HG03196 (cell line): ENCODE measurements around the gene AQP7.
"Not testable (repeated sequence)": the region's sequence is repeated elsewhere in the genome, so short reads cannot be mapped to it uniquely, and the experiment has no call there.

Source experiments
- ATAC-seq: cut with Tn5 transposase; IDR thresholded peaks from one replicate; pipeline ENCODE4 v1.9.1; 2021; ENCODE audit not compliant: unreplicated experiment

AQP7 gene

DNA sequence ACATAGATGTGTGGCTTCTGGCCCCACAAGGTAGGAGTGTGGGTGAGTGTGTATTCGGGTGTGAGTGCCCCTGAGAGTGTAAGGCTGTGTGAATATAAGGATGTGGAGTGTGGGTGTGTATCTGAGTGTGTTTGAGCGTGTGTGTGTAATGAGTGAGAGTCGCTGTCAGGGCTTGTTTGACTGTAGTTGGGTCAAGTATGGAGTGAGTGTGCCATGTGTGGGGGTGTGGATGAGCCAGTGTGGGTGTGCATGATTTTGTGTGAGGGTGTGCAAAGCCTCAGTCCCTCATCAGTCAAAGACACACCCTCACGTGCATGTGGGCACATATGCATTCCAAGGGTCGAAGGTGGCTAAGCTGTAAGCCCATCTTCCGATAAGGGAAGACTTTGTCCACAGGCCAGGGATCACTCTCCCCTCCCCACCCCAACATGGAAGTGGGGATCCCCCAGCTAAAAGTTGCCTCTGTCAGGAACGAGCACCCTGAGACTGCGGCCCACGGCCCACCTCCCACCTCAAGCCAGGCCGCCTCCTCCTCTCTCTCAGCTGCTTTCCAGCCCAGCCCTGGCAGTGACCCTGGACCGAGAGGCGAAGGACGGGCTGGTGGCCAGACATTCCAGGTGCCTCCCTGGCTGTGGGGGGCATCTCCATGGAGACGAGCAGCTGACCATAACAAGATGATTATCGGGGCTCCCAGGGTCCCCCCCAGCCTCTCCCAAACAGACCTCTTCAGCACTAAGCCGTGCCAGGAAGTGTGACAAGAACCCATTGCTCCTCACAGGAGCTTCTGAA is 32.1 kb upstream of the AQP7 start:
- no peak for ATAC-seq

DNA sequence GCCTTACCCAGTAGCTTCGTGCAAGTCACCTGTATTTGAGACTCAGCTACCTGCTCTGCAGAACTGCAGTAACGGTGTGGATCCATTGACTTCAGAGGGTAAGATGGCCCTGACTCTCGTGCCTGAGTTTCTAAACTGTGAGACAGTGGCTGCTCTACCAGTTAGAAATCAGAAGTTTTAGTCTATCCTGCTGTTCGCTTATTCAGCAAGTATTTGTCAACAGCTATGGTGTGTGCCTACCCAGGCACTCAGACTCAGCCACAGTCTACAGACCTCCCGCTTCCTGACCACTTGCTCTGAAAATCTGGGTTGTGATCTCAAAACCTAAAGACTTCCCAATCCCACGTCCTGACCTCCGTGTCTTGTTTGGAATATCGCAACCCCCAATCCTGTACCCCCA is 31.5 kb upstream of the AQP7 start:
- no peak for ATAC-seq

DNA sequence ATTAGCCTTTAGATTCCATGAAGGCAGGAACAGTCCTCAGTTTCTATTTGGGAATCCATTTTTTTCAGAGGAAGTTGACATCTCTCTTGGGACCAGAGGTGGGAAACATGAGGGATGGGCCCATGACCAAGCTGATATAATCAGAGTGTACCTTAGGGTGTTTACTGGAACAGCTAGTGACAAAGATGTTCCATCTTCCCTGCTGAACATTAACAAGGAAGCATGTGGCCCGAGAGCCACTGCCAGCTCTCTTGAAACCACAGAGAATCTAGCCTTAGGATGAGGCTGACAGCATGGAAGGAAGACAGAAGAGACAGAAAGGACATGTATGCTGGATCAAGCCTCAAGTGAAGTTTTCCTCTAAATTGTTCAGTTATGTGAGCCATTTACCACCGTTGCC is 29.1 kb upstream of the AQP7 start:
- ATAC-seq, result no peak

DNA sequence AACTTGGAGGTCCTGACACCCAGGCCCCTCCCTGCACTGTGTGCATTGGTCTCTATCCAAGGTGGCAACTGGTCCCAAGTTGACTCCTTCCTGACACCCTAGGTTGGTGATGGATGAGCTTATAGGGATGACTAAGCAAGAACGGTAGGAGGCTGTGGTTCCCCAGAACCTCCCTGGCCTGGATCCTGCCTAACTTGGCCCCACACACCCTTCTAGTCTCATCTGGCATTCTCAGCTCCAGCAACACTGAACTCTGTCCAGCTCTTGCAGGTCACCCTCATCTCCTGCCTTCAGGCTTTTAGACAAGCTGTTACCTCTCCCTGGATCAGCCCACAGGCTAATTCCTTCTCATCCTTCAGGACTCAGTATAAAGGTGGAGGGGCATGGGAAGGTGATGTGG is 28.6 kb upstream of the AQP7 start:
- no peak for ATAC-seq

DNA sequence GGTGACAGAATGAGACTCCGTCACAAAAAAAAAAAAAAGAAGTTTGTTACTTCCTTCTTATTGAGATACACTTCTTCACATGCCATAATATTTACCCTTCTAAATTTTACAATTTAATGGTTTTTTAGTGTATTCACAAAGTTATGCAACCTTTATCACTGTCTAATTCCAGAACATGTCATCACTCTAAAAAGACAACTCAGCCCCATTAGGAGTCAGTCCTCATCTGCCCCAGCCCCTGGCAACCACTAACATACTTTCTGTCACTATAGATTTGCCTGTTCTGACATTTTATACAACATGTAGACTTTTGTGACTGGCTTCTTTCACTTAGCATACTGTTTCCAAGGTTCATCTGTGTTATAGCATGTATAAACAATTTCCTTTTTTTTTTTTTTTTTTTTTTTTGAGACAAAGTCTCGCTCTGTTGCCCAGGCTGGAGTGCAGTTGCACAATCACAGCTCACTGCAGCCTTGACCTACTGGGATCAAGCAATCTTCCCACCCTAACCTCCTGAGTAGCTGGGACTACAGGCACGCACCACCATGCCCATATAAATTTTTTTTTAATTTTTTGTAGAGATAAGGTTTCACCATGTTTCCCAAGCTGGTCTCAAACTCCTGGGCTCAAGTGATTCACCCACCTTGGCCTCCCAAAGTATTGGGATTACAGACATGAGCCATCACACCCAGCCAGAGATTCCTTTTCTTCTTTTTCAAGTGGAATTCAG is 27.1 kb upstream of the AQP7 start:
- ATAC-seq, result no peak

DNA sequence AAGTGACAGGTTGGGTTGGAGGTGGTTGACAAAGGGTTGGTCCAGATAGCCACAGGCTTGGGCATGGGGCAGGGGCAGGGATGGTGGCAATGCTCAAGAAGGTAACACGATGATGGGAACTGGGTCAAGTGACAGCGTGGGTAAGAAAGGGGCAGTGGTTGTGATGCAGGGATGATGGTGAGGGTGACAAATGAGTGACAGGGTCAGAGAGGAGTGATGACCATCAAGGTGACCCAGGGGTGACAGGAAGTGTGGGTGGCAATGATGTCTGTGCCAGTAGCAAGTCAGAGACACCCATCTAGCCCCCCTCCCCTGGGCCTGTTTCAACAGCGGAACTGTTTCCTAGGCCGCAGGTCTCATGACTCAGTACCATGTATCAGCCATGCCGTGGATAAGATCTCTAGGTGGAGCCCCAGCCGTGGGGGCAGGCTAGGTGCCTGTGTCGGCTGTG is 24.5 kb upstream of the AQP7 start:
- ATAC-seq, result no peak

DNA sequence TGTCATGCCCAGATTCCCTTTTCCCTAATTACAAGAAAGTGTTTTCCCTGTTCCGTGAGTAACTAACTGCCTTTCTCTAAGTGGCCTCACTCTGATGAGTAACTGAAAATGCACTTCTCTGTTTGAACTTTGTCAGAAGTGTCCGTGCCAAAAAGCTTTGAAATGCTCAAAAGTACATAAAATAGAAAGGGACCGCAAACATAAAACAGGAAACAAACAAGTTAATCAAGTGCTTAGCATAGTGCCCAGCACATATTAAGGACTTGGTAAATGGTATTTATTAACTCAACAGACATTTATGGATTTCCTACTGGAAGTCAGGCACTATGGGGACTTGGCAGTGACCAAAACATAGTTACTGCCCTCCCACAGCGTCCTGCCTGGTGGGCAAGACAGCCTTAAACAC is 22.8 kb upstream of the AQP7 start:
- ATAC-seq, result no peak

DNA sequence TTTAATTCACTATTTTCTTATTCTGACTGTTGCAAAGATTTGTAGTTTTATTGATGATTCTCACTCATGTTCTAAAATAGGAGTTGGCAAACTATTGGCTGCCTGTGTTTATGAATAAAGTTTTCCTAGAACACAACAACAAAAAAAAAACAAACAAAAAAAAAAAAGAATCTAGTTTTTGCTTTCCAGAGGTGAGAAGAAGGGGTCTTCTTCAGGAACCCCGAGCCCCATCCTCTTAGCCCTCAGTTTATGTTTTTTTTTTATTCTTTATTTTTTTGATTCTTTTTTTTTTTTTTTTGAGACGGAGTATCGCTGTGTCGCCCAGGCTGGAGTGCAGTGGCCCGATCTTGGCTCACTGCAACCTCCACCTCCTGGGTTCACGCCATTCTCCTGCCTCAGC is 22.1 kb upstream of the AQP7 start:
- ATAC-seq, result not testable (repeated sequence)

DNA sequence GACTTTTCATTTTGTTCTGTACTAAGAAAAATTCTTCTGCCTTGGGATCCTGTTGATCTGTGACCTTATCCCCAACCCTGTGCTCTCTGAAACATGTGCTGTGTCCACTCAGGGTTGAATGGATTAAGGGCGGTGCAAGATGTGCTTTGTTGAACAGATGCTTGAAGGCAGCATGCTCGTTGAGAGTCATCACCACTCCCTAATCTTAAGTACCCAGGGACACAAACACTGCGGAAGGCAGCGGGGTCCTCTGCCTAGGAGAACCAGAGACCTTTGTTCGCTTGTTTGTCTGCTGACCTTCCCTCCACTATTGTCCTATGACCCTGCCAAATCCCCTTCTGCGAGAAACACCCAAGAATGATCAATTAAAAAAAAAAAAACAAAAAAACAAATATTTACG is 21.7 kb upstream of the AQP7 start:
- not testable (repeated sequence) for ATAC-seq

DNA sequence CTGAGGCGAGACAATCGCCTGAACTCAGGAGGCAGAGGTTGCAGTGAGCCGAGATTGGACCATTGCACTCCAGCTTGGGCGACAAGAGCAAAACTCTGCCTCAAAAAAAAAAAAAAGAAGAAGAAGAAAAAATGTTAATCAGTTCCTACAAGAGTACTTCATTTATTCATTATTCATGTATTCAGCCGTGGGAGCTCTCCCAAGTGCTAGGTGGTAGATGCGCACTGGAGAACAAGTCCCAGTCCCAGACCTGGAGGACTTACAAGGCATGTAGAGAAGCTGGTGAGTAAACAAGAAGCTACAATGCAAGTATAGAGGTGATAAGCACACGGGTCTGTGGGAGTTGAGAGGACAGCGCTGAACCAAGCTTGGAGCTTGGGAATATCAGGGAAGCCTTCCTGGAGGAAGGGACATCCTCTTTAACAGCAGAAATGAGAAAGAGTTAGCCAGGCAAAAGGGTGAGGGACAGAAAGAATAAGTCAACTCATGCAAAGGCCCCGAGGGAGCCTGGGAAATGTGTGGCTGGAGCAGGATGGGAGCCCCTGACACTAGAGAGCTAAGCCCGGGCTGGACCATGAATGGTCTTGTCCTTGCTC is 17.4 kb upstream of the AQP7 start:
- ATAC-seq, result no peak

DNA sequence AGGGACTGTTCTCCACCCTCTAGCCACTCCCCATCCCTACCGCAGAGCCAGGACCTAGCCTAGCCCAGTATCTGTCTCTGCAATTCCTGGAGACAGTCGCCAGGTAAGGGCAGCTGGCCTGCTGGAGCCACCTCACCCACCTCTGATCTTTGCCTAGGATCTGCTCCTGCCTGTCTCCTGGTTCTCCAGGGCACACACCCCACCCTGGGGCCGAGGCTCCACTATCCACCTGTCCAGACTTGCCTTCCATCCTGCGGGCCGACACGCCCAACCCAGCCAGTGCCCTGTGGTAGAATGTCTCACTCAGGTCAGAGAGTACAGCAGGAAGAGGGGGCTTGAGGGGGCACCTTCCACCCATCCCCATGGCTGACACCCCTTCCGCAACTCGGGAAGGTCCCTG is 15.7 kb upstream of the AQP7 start:
- no peak for ATAC-seq

DNA sequence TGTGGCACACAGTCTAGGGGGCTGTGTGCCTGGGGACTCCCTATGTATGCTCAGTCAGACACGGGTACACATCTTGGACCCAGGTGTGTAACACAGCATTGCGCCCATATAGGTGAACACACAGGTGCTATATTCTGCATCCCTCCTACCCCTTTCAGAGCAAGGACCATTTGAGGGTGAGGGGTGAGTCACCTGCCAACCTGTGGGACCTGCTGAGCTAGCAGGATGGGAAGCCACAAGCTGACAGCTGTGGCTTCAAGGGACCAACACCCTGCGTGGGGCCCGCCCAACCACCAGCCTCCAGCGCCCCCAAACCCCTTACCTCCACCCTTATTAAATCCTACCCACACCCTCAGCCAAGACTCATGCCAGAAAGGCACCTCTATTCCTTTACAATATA is 14.6 kb upstream of the AQP7 start:
- ATAC-seq, result no peak

DNA sequence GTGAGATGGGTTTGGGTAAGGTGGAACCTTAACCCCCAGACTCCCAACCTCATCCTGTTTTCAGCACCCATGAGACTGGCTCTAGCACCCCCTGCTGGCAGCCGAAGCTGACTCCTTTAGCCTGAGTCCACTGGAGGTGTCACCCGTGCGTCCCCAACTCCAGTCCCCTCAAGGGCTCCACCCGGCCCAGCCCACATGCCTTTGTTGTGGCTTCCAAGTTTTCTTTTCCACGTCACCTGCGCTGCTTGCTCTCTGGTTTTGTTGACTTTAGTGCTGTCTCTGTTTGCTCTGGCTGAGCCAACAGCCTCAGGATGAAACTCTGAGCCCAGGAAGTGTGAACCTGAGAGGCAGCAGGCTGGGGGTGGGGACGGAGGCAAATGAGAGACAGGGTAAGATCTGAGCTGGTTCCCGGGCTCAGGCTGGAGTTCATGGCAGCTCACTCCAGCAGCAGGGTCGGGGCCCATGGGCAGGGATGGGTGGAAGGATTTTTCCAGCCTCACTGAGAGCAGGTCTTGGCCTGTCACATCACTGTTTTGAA is 13.2 kb upstream of the AQP7 start:
- ATAC-seq, result no peak

DNA sequence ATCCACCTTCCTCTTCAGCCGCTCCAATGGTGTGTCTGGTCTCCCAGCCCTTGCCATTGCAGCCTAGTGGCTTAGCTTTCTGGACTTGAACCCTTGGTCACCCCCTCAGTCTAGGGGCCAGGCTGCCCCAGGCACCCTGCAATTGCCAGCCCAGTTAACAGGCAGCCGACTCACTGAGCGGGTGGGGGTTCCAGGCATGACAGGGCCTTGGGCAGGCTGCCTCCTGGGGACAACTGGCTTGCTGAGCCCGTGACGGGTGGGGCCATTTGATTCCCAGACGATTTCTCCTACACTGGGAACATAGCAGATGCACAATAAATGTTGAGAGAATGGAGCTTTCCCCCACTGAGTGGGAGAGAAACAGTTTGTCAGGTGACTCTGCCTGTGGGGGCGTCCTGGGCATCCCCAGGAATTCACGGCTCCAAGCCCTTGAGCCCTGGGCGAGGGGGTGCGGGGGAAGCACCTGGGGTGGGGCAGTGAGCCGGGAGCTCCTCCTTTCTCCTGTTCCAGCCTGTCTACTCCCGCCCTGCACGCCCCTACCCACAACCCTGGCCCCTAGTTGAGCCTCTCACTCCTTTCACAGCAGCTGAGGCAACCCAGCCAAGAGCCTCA is 12.6 kb upstream of the AQP7 start:
- no peak for ATAC-seq

DNA sequence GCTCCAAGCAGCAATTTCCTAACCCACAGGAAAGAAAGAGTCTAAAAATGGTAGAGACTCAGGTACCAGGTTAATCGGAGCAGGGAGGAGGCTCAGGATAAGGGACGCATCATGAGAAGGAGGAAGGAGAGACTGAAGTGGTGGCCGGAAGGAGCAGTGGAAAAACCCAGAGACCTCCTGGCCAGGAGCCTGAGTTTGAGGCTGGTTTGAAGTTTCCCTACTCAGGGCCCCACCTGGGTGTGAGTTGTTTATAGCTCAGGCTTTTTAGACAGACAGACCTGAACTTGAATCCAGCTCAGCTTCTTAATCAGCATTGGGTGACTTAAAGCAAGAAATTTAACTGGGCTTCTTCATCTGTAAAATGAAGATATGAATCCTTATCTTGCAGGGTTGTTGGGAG is 11.9 kb upstream of the AQP7 start:
- no peak for ATAC-seq

DNA sequence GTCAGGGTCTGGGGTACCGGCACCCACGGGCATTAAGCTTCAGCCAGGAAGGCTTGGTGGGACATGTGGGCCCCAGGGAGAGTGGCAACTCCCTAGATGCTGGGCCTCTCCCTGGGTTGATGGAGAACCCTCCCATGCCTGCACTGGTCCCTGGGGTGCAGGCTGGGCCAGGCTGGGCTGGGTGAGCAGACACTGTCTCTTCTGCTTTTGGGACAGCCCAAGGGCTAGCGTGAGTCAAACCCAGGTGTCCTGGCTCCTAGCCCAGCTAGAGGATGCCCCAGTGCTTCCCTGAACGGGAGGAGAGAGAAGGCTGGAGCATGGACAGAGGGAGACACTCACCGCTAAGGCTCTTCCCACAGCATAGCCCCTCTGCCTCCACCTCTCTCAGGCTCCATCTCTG is 5.7 kb upstream of the AQP7 start:
- ATAC-seq, result no peak

DNA sequence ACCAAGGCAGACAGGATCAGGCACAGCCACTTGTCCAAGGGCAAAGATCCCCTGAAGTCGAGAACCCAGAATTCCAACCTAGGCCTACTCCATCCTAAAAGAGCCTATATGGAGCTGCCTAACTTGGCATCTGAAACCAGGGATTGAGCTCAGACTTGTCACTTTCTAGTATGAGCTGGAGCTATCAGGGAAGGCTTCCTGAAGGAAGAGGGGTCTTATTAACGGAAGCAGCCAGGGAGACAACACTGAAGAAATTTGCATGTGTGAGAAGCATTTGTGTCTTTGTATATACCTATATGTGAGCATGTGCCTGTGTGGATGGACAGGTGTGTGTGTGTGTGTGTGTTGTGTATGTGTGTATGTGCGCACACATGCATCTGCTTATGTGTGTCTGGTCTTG is 4.7 kb upstream of the AQP7 start:
- ATAC-seq, result no peak

DNA sequence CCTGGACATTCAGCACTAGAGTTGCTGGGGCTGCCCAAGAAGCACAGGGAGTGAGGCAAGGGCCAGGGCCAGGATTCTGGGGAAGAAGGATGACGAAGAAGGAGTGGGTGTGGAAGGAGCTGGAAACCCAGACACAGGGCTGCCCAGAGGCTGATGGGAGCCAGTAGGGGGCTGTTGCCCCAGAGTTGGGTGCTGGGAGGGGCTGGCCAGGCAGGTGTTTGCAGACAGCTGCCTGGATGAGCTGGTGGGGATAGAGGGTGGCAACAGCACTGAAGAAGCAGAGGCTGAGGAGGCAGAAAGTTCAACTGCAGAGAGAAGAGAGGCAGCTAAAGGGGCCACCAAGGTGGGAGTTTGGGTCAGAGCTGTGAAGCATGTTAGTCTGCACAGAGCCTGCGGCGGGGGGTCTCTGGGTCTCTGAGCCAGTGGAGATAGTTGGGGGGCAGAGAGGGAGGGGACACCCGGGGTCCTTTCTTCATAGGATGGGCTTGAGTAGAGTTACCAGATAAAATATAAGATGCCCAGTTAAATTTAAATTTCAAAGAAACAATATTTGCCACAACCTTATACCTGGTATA is 2.5 kb upstream of the AQP7 start:
- no peak for ATAC-seq

DNA sequence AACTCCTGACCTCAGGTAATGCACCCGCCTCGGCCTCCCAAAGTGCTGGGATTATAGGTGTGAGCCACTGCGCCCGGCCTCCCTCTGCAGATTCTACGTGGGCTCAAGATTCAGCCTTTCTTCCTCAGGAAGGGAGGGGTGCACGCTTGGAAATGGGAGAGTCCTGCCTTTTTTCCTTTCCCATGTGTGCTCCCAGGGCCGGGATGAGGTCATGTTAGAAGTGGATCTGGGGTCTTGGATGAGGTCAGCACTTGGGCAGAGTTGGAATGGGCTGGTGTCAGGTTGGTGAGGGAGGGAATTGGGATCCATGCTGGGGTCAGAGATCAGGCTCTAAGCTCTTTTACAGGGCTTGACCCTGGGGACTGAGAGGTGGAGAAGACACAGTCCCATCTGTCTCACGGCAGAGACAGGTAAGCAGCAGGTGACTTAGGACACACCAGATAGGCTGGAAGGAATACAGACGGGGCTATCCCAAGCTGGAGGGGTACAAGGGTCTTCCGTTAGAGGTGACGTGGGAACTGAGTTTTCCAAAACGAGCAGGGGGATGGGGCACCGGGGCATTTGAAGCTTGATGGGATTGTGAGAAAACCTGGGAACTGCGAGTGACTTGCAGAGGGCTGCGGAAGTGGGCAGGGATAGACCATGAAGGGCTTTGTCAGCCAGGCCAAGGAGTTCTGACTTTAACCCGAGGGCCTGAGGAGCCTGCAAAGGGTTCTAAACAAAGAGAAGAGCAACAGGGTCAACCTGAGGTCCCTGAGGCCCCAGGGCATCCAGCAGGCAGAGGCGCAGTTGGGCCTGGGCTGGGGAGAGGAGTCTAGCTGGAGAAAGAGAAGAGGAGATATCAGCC is 1.8 kb upstream of the AQP7 start:
- no peak for ATAC-seq

DNA sequence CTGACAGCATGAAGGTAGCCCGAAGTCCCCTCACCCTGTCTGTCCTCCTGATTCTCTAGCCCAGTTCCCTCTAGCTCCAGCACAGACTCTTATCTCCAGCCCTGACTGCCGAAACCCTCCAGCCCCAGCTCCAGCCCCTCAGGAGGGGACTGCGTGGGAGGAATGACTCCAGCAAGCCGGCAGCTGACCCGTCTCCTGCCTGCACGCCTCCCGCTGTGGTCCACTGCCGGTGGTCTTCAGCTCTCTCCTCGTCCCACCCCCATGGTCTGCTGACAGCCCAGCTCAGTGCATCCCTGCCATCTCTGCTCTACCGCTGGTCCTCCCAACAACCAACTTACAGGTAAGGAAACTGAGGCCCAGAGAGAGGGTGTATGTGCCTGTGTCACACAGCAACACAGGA is 559 bp downstream of the AQP7 start:
- not testable (repeated sequence) for ATAC-seq
